Neural progenitor cell (in vitro differentiated cells): ENCODE data around the gene SLIT1. TPM values are rescaled to one million over a fixed set of nuclear protein-coding genes. Genes with fewer than 3 reads are reported as not detected.

Source experiments
- DNase-seq: peaks from one replicate; pipeline ENCODE4 v3.0.0-alpha.2; 2016; ENCODE audit warnings: low spot score
- H2AFZ ChIP-seq: fragments of 200-600 bp; sonication (generic); replicated peaks from 2 replicates; pipeline ENCODE4 v1.6.1; 2016; ENCODE audit warnings: antibody characterized with exemption
- H3F3A ChIP-seq: fragments of 200-600 bp; sonication (generic); 2 replicates; pipeline ENCODE4 v1.6.1; 2016; ENCODE audit warnings: antibody characterized with exemption, low read depth
- H3K27ac ChIP-seq: fragments of 200-600 bp; sonication (generic); 2 replicates; pipeline ENCODE4 v1.5.1; 2016; ENCODE audit warnings: mild to moderate bottlenecking
- H3K27me3 ChIP-seq: fragments of 200-600 bp; sonication (generic); 2 replicates; pipeline ENCODE4 v1.6.1; 2016; ENCODE audit warnings: mild to moderate bottlenecking, moderate library complexity
- H3K36me3 ChIP-seq: fragments of 200-600 bp; sonication (generic); 2 replicates; pipeline ENCODE4 v1.5.1; 2016
- H3K4me1 ChIP-seq: fragments of 200-600 bp; sonication (generic); 2 replicates; pipeline ENCODE4 v1.6.1; 2016; ENCODE audit warnings: mixed run types
- H3K4me2 ChIP-seq: fragments of 200-600 bp; sonication (generic); 2 replicates; pipeline ENCODE4 v1.6.1; 2016
- H3K4me3 ChIP-seq: fragments of 200-600 bp; sonication (generic); 2 replicates; pipeline ENCODE4 v1.5.1; 2016
- H3K79me2 ChIP-seq: fragments of 200-600 bp; sonication (generic); 2 replicates; pipeline ENCODE4 v1.6.1; 2016; ENCODE audit warnings: low read depth
- H3K9ac ChIP-seq: fragments of 200-600 bp; sonication (generic); 2 replicates; pipeline ENCODE4 v1.6.1; 2016
- H3K9me3 ChIP-seq: fragments of 200-600 bp; sonication (generic); 2 replicates; pipeline ENCODE4 v1.5.1; 2016; ENCODE audit warnings: low read depth
- H4K20me1 ChIP-seq: fragments of 200-600 bp; sonication (generic); 2 replicates; pipeline ENCODE4 v1.6.1; 2016; ENCODE audit warnings: low read depth
- H3K27ac Mint-ChIP-seq: 3 replicates; pipeline ENCODE4 v1.8.0; 2021; ENCODE audit warnings: mixed read lengths
- H3K27me3 Mint-ChIP-seq: 2 replicates; pipeline ENCODE4 v1.8.0; 2022; ENCODE audit warnings: low read depth, mild to moderate bottlenecking, inconsistent platforms, moderate library complexity, mixed read lengths; ENCODE audit not compliant: insufficient read depth
- H3K36me3 Mint-ChIP-seq: 3 replicates; pipeline ENCODE4 v1.8.0; 2021; ENCODE audit warnings: mixed read lengths
- H3K4me1 Mint-ChIP-seq: 3 replicates; pipeline ENCODE4 v1.8.0; 2021; ENCODE audit warnings: mixed read lengths
- H3K4me3 Mint-ChIP-seq: 3 replicates; pipeline ENCODE4 v1.8.0; 2021; ENCODE audit warnings: mild to moderate bottlenecking, moderate library complexity, mixed read lengths
- H3K9me3 Mint-ChIP-seq: 3 replicates; pipeline ENCODE4 v1.8.0; 2020; ENCODE audit warnings: mixed read lengths
- EZH2 ChIP-seq: fragments of 200-600 bp; sonication (generic); IDR thresholded peaks from 2 replicates; pipeline ENCODE4 v1.6.1; 2017; ENCODE audit warnings: antibody characterized with exemption, mild to moderate bottlenecking, moderate library complexity
- EZH2phosphoT487 ChIP-seq: fragments of 200-600 bp; sonication (generic); IDR thresholded peaks from 2 replicates; pipeline ENCODE4 v1.6.1; 2017; ENCODE audit warnings: antibody characterized with exemption
- total RNA-seq: library from RNA; depleted of rRNA; stranded (reverse); fragments of >200 nt; gene quantifications from 2 replicates; pipeline ENCODE4 v1.2.3, GENCODE V29; 2015; ENCODE audit warnings: low replicate concordance
- TF ChIP-seq, protein P1 (sequence below): fragments of 200-600 bp; sonication (generic); IDR thresholded peaks from 2 replicates; pipeline ENCODE4 v1.5.1; 2017; ENCODE audit warnings: antibody characterized with exemption, mild to moderate bottlenecking

Gene SLIT1
- total RNA-seq, 1 donor from 2014 or later, result 0.92 TPM

DNA sequence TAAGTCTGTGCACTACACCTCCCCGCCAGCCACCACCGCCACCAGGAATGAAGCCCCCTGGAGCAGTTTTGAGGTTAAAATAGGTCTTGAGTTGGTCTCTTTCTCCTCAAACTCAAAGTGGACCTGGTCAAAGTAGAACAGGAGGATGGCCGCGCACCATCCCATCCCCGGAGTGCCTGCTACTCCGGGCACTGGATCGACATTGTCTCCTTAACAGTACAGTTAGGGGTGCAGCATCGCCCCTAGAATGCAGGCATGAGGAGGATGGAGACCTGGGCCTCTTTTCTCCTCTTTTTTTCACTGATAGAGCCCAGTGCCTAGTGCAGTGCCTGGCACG lies 145.5 kb downstream of the SLIT1 start:
- no peaks in the 10 kb centered on the region for H3K4me1 ChIP-seq
- H2AFZ ChIP-seq, result no peak overlapping the region
- no peaks in the 10 kb centered on the region for H3F3A ChIP-seq
- no peak overlapping the region for H3K4me2 ChIP-seq
- Mint-ChIP-seq H3K4me3 (no peak overlapping the region), H3K27me3 (peaks cover 7% of the 10 kb centered on the region), H3K36me3 (no peaks in the 10 kb centered on the region), H3K9me3 (no peaks in the 10 kb centered on the region), H3K27ac (no peak overlapping the region), H3K4me1 (peaks cover 16% of the 10 kb centered on the region)
- H3K9me3 ChIP-seq, result no peaks in the 10 kb centered on the region
- no peak overlapping the region for H3K9ac ChIP-seq
- no peak for DNase-seq
- no peak overlapping the region for H3K4me3 ChIP-seq
- H3K79me2 ChIP-seq, result no peaks in the 10 kb centered on the region
- no peak overlapping the region for H3K27ac ChIP-seq
- H3K36me3 ChIP-seq, result no peaks in the 10 kb centered on the region
- no peaks in the 10 kb centered on the region for H4K20me1 ChIP-seq
- TF ChIP-seq, protein P1, sequence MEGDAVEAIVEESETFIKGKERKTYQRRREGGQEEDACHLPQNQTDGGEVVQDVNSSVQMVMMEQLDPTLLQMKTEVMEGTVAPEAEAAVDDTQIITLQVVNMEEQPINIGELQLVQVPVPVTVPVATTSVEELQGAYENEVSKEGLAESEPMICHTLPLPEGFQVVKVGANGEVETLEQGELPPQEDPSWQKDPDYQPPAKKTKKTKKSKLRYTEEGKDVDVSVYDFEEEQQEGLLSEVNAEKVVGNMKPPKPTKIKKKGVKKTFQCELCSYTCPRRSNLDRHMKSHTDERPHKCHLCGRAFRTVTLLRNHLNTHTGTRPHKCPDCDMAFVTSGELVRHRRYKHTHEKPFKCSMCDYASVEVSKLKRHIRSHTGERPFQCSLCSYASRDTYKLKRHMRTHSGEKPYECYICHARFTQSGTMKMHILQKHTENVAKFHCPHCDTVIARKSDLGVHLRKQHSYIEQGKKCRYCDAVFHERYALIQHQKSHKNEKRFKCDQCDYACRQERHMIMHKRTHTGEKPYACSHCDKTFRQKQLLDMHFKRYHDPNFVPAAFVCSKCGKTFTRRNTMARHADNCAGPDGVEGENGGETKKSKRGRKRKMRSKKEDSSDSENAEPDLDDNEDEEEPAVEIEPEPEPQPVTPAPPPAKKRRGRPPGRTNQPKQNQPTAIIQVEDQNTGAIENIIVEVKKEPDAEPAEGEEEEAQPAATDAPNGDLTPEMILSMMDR, result no peak
- TF ChIP-seq EZH2, result no peak
- TF ChIP-seq EZH2phosphoT487, result no peak
- no peaks in the 10 kb centered on the region for H3K27me3 ChIP-seq

DNA sequence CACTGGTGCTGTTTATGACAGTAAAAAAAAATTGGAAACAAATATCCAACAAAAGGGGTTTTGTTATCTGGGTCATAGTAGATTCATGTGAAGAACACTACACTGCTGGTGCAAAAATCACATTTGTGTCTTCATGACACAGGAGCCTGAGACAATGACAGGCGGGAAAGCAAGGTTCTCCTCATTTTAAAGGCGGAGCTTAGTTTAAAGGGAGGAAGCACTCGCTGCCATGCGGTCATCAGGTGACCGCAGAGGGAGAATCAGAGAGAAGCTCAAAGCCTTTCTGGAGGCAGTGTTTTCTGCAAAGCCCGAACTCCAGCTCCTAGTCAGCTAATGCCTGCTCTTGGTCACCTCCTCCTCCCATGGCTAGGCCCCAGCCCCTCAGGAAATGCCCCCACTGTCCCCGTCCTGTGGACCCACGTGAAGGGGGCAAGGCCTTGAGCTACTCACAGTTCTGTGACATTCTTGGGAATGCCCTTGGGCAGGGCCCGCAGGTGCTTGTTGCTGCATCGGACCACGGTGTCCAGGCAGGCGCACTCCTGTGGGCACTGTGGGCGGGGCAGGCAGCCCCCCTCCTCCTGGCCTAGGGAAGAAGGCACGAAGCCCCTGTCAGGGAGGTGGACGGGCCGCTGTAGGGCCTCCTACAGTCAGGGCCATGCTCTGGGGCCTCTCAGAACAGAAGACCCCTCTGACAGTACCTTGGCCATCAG lies 146.1 kb downstream of the SLIT1 start:
- Histone ChIP-seq H3K4me2 (no peak overlapping the region), H3K9ac (no peak overlapping the region), H3K4me3 (no peak overlapping the region), H3F3A (no peaks in the 10 kb centered on the region), H3K27me3 (no peaks in the 10 kb centered on the region), H3K9me3 (no peaks in the 10 kb centered on the region), H3K36me3 (no peaks in the 10 kb centered on the region), H3K79me2 (no peaks in the 10 kb centered on the region), H3K27ac (no peak overlapping the region), H4K20me1 (no peaks in the 10 kb centered on the region), H3K4me1 (no peaks in the 10 kb centered on the region), H2AFZ (no peak overlapping the region)
- Mint-ChIP-seq H3K27me3 (peaks cover 10% of the 10 kb centered on the region), H3K4me1 (peaks cover 16% of the 10 kb centered on the region), H3K4me3 (no peak overlapping the region), H3K27ac (no peak overlapping the region), H3K9me3 (no peaks in the 10 kb centered on the region), H3K36me3 (no peaks in the 10 kb centered on the region)
- TF ChIP-seq EZH2, result no peak
- TF ChIP-seq, protein P1, result no peak
- no peak for TF ChIP-seq EZH2phosphoT487
- no peak for DNase-seq

DNA sequence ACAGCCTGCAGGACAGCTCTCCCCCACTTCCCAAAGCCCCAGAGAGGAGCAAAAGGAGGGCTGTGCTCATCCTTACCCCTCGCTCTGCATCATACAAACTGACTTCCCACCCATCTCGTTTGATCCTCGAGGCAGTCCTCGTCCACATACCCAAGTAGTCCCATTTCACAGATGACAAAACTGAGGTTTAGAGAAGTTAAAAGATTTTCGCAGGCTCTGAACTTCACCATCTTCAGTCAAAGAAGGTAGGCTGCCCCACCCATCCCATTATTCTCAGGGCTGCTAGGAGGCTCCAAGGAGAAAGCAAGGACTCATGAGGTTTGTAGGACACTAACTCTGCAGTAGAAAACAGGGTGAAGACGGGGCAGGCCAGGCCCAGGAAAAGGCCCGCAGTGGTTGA lies 147.1 kb downstream of the SLIT1 start:
- Histone ChIP-seq H3K4me3 (no peak overlapping the region), H3K27me3 (no peaks in the 10 kb centered on the region), H3K79me2 (no peaks in the 10 kb centered on the region), H3F3A (no peaks in the 10 kb centered on the region), H3K9ac (no peak overlapping the region), H3K4me1 (no peaks in the 10 kb centered on the region), H3K4me2 (no peak overlapping the region), H3K36me3 (no peaks in the 10 kb centered on the region), H4K20me1 (no peaks in the 10 kb centered on the region), H2AFZ (no peak overlapping the region), H3K27ac (no peak overlapping the region), H3K9me3 (no peaks in the 10 kb centered on the region)
- H3K9me3 Mint-ChIP-seq, result no peaks in the 10 kb centered on the region
- no peak for TF ChIP-seq EZH2
- no peak for TF ChIP-seq EZH2phosphoT487
- TF ChIP-seq, protein P1, result no peak
- H3K27me3 Mint-ChIP-seq, result peaks cover 10% of the 10 kb centered on the region
- peaks cover 16% of the 10 kb centered on the region for H3K4me1 Mint-ChIP-seq
- no peak overlapping the region for H3K4me3 Mint-ChIP-seq
- H3K27ac Mint-ChIP-seq, result no peak overlapping the region
- no peak for DNase-seq
- H3K36me3 Mint-ChIP-seq, result no peaks in the 10 kb centered on the region
